HG03558 (cell line): ENCODE measurements around the gene MEIKIN.

Source experiments
- ATAC-seq: cut with Tn5 transposase; IDR thresholded peaks from one replicate; pipeline ENCODE4 v1.9.1; 2021; ENCODE audit warnings: moderate number of reproducible peaks; ENCODE audit not compliant: unreplicated experiment; ENCODE audit errors: extremely low read depth

The MEIKIN gene

DNA sequence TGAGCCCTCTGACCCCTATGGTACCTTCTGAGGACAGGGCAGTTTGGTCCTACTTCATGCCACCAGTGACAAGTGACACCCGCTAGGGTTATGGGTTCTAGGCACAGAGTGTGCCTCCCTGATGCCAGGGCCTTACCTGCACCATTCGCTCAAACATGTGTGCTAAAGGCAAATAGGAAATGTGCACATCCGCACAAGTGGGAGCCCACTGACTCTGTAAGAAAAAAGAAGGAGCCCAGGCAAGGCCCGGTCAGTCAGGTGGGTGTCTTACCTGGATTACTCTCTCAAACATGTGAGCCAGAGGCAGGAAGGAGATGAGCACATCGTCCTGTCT is 29.1 kb upstream of the MEIKIN start:
- ATAC-seq: no peak

- no peak for ATAC-seq
Observed at GRCh38 chr5:131974016-131974415, 28.6 kb upstream of the MEIKIN start.

- no peak for ATAC-seq
Observed at GRCh38 chr5:131973089-131973712, 27.7 kb upstream of the MEIKIN start.

GRCh38 chr5:131968396-131968954 is 23.0 kb upstream of the MEIKIN start:
- no peak for ATAC-seq

GRCh38 chr5:131966551-131966950 is 21.1 kb upstream of the MEIKIN start:
- ATAC-seq: no peak

DNA sequence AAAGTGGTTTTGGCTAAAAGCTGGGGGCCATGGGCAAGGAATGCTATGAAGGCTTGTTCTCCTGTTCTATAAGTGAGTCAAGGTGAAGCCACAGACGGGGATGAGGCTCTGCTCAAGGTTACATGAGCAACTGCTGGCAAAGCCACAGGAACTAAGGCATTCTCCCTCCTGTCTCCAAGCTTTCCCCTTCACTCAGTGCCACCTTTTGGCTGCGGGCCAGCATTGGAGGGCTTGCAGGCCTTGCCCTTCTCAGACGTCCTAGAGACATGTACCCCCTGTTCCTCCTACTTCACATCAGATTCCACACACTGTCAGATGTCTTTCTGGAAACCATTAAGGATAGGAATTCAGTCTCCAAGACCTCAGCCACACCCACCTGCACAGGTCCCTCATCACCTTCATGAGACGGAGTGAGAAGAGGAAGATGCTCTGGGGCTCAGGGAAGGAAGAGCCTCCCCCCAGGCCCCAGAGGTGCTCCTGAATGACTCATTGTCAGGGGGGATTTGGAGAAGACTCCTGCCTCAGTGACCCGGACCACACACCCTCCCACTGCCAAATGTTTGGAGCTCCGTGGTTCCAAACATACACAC is 20.5 kb upstream of the MEIKIN start:
- no peak for ATAC-seq

GRCh38 chr5:131959906-131960305 is 14.4 kb upstream of the MEIKIN start:
- ATAC-seq: no peak

DNA sequence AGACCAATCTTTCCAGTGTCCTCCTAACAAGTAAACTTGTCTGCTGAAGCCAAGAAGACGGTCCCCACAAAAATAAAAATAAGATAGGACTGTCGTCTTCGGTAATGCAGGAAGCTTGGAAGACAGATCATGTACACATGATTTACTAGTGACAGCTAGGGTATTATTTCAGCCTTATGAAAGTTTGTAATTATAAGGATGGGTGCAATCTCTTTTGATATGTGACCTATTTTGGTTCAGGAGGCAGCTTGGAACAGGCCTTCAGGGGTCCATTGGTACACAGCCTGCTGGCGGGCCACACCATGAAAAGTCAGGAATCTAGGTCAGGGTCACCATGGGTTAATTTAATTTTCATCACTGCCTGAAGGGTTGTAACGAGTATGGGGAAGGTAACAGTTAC is 13.7 kb upstream of the MEIKIN start:
- ATAC-seq: no peak

- ATAC-seq: no peak
Observed at GRCh38 chr5:131957721-131958441, 12.4 kb upstream of the MEIKIN start.

- ATAC-seq: no peak
Observed at GRCh38 chr5:131953969-131954368, 8.5 kb upstream of the MEIKIN start.

DNA sequence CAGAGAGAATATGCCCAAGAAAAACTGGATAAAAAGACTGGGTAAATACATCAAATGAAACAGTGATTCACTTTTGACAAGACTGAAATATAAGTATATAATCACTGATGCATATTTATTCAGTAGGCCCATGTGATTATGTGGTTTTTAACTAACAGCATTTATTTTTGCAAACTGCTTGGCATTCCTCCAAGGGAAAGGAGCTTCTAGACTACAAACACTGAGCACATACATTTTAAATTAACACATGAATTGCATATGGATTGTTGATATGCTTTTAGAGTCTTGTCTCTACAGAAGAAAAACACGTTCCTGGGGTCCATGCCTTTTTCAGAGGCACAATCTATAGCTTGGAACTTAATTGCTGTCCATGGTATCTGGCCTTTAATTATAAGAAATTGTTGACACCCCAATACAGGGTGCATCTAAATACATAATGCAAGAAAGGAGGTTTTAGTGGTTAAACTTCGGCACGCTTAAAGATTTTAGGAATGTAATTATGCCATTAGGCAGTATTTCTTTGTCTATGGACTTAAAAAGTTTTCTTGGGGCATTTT is 6.9 kb upstream of the MEIKIN start:
- ATAC-seq: no peak

- ATAC-seq: no peak
Observed at GRCh38 chr5:131950706-131951105, 5.2 kb upstream of the MEIKIN start.

GRCh38 chr5:131947445-131947844 is 2.0 kb upstream of the MEIKIN start:
- no peak for ATAC-seq

- ATAC-seq: no peak
Observed at GRCh38 chr5:131944702-131945550, 537 bp downstream of the MEIKIN start.

- no peak for ATAC-seq
Observed at GRCh38 chr5:131943916-131944315, 1.5 kb downstream of the MEIKIN start.

DNA sequence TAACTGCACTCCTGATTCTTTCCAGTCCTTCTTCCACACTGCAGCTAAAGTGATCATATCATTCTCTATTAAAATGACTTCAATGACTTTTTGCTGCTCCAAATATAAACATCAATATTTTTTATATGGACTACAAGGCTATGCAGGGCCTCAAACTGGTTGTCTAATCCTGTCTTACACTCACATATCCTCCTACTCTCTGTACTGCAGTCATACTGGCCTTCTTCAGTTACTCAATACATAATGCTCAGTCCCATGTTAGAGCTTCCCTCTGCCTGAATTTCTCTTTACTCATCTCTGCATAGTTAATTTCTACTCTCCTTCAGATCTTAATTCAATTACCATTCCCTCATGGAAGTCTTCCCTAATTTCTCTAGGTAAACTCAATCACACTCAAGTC is 3.4 kb downstream of the MEIKIN start:
- ATAC-seq: no peak

DNA sequence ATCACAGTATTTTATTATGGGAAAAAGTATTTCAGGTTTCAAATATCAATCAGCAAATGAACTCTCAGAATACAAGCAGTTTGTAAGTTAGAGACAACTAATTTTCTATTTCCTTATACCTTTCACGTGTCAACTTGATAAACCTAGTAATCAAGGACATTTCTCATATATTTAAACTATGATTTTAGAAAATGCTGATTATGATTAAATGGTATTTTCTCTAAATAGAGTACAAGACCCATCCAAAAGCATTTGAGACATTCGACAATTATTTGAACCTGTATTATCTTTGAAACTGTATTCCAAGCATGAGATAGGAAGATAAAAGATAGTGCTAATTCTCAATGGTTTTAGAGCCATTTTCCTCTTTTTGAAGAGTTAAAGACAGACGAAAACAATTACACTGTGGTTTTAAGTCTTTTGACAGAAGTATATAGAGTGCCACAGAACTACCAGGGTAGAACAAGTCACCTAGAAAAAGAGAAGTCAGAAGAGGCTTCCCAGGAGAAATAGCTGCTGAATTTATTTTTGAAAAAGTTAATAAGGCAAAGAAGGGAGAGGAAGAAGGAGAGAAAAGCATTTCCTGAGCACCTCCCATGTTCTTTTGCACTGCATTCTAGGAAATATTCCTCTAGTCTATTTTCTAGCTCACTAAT is 5.6 kb downstream of the MEIKIN start:
- ATAC-seq: no peak

DNA sequence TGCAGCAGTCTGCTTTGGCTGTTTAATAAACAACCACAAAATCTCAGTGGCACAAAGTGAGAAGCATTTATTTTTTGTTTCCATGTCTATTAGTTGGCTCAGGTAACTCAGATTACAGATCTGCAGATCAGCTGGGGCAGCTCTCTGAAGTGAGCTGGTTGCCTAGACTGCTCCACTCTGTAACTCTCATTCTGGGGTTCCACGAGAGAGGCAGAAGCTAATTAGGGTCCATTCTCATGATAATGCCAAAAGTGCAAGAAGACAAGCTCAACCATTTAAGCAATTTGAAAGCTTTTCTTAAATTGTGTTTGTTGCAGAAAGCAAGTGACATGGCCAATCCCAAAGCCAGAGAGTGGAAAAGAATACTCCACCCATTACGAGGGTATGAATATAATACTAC is 13.2 kb downstream of the MEIKIN start:
- no peak for ATAC-seq

- no peak for ATAC-seq
Observed at GRCh38 chr5:131928957-131929356, 16.5 kb downstream of the MEIKIN start.

DNA sequence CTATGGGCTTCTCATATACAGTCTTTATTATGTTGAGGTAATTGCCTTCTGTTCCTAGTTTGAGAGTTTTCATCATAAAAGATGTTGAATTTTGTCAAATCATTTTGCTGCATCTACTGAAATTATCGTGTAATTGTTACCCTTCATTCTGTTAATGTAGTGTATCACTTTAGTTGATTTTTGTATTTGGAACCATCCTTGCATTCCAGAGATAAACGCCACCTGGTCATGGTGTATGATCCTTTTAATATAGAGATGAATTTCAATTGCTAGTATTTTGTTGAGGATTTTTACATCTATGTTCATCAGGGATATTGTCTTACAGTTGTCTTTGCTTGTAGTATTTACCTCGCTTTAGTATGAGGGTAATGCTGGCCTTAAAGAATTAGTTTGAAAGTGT is 19.3 kb downstream of the MEIKIN start:
- ATAC-seq: no peak
